Mesothelial cell of epicardium (in vitro differentiated cells): ENCODE data around the gene PEX3. TPM values are rescaled to one million over a fixed set of nuclear protein-coding genes. Genes with fewer than 3 reads are reported as not detected.

Experiments
- DNase-seq, 2 experiments: peaks; one replicate each; pipeline ENCODE4 v3.0.0; 2021; ENCODE audit warnings: low spot score in 2 of 2; ENCODE audit not compliant: unreplicated experiment in 2 of 2
- H3K27ac Mint-ChIP-seq: 2 replicates; pipeline ENCODE4 v1.8.0; 2021; ENCODE audit warnings: mixed read lengths
- H3K27me3 Mint-ChIP-seq: 2 replicates; pipeline ENCODE4 v1.8.0; 2021; ENCODE audit warnings: low read depth, mixed read lengths
- H3K36me3 Mint-ChIP-seq: 2 replicates; pipeline ENCODE4 v1.8.0; 2021; ENCODE audit warnings: mixed read lengths
- H3K4me1 Mint-ChIP-seq: 2 replicates; pipeline ENCODE4 v1.8.0; 2021; ENCODE audit warnings: mixed read lengths
- H3K4me3 Mint-ChIP-seq: 2 replicates; pipeline ENCODE4 v1.8.0; 2021; ENCODE audit warnings: mild to moderate bottlenecking, moderate library complexity, mixed read lengths
- H3K9me3 Mint-ChIP-seq: 2 replicates; pipeline ENCODE4 v1.8.0; 2021; ENCODE audit warnings: mixed read lengths
- total RNA-seq: library from RNA; stranded (reverse); gene quantifications from 3 replicates; pipeline ENCODE4 v1.2.1, GENCODE V29; 2021
- TF ChIP-seq, protein P1 (sequence below): fragments of 200-600 bp; sonication (generic); IDR thresholded peaks from one replicate; pipeline ENCODE4 v1.5.0; 2021; ENCODE audit warnings: antibody characterized with exemption; ENCODE audit not compliant: unreplicated experiment

The PEX3 gene
- total RNA-seq, 1 donor from 2014 or later, result 20.8 TPM

DNA sequence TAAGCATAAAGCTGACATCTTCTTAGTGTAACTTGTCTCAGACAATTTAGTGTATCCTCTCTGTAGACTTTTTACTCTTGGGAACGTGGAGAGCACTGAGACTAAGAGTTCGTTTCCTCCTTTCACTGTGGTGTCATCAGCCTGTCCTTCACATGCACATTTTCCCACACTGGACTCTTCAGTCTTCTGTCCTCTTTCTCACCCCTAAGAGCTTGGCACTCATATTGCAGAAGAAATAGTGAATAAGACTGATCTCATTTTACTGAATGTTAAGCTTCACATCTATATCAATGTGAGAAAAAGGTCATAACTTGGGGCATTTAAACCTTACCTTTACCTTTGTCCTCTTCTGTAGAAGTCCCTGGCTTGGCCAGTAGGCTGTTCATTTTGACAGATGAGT is 35.4 kb downstream of the PEX3 start:
- H3K27ac Mint-ChIP-seq, result no peak overlapping the region
- H3K4me3 Mint-ChIP-seq, result no peak overlapping the region
- TF ChIP-seq, protein P1, sequence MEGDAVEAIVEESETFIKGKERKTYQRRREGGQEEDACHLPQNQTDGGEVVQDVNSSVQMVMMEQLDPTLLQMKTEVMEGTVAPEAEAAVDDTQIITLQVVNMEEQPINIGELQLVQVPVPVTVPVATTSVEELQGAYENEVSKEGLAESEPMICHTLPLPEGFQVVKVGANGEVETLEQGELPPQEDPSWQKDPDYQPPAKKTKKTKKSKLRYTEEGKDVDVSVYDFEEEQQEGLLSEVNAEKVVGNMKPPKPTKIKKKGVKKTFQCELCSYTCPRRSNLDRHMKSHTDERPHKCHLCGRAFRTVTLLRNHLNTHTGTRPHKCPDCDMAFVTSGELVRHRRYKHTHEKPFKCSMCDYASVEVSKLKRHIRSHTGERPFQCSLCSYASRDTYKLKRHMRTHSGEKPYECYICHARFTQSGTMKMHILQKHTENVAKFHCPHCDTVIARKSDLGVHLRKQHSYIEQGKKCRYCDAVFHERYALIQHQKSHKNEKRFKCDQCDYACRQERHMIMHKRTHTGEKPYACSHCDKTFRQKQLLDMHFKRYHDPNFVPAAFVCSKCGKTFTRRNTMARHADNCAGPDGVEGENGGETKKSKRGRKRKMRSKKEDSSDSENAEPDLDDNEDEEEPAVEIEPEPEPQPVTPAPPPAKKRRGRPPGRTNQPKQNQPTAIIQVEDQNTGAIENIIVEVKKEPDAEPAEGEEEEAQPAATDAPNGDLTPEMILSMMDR, result no peak
- DNase-seq, result no peak
- peaks cover 6% of the 10 kb centered on the region for H3K36me3 Mint-ChIP-seq
- no peaks in the 10 kb centered on the region for H3K4me1 Mint-ChIP-seq
- H3K27me3 Mint-ChIP-seq, result no peaks in the 10 kb centered on the region
- H3K9me3 Mint-ChIP-seq, result no peaks in the 10 kb centered on the region

DNA sequence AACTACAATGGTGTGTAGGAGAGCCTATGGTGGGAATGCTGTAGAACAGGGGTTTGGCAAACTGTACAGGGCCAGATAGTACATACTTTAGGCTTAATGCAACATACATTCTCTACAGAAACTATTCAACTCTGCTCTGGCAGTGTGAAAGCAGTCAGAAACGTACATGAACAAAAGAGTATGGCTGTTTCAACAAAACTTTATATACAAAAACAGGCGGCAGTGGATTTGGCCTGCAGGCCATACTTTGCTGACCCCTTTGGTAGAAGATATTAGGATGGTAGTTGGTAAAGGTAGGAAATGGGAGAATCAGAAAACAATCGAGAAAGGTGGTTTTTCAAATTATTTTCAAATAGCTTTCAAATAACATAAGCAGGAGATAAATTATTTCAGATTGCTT is 36.1 kb downstream of the PEX3 start:
- TF ChIP-seq, protein P1, result no peak
- H3K4me3 Mint-ChIP-seq, result no peak overlapping the region
- no peak overlapping the region for H3K27ac Mint-ChIP-seq
- no peaks in the 10 kb centered on the region for H3K27me3 Mint-ChIP-seq
- no peak for DNase-seq
- H3K4me1 Mint-ChIP-seq, result no peaks in the 10 kb centered on the region
- H3K9me3 Mint-ChIP-seq, result no peaks in the 10 kb centered on the region
- H3K36me3 Mint-ChIP-seq, result peaks cover 7% of the 10 kb centered on the region

DNA sequence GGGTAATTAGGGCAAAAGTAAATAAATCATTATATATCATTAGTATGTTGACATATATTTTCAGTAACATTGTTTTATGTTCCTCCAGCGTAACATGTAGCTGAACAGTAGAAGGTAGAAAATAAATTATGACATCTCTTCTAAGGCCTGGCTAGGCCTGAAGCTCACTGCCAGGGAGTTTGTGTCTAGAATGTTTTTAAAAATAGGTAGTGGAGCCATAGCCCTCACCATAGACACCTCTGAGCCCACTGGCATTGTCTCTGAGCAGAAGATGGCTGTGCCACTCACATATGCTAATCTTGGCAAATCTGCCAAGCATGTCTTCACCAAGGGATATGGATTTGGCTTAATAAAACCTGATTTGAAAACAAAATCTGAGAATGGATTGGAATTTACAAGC is 39.6 kb downstream of the PEX3 start:
- no peaks in the 10 kb centered on the region for H3K4me1 Mint-ChIP-seq
- TF ChIP-seq, protein P1, result no peak
- no peak overlapping the region for H3K27ac Mint-ChIP-seq
- peaks cover 3% of the 10 kb centered on the region for H3K36me3 Mint-ChIP-seq
- no peak for DNase-seq
- H3K9me3 Mint-ChIP-seq, result no peaks in the 10 kb centered on the region
- no peak overlapping the region for H3K4me3 Mint-ChIP-seq
- no peaks in the 10 kb centered on the region for H3K27me3 Mint-ChIP-seq

DNA sequence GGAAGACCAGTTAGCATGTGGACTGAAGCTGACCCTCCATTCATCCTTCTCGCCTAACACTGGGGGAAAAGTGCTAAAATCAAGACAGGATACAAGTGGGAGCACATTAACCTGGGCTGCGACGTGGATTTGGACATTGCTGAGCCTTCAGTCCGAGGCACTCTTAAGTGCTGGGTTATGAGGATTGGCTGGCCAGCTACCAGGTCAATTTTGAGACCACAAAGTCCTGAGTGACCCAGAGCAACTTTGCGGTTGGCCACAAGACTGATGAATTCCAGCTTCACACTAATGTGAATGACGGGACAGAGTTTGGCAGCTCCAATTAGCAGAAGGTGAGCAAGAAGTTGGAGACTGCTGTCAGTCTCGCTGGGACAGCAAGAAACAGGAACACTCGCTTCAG is 40.2 kb downstream of the PEX3 start:
- Mint-ChIP-seq H3K4me1 (no peaks in the 10 kb centered on the region), H3K36me3 (peaks cover 2% of the 10 kb centered on the region), H3K9me3 (no peaks in the 10 kb centered on the region), H3K27ac (no peak overlapping the region), H3K4me3 (no peak overlapping the region), H3K27me3 (no peaks in the 10 kb centered on the region)
- no peak for DNase-seq
- TF ChIP-seq, protein P1, result no peak

DNA sequence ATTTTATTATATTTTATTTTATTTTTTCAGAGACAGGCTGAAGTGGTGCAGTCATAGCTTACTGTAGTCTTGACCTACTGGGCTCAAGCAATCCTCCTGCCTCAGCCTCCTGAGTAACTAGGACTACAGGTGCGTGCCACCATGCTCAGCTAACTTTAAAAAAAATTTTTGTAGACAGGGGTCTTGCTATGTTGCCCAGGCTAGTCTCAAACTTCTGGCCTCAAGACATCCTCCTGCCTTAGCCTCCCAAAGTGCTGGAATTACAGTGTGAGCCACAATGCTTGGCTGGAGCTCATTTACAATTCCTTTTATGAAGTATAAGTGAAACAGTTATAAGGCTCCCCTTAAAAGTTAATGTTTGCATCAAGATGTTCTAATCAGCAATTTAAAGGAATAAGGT is 46.4 kb downstream of the PEX3 start:
- Mint-ChIP-seq H3K27ac (no peak overlapping the region), H3K4me1 (no peaks in the 10 kb centered on the region), H3K9me3 (peaks cover 6% of the 10 kb centered on the region), H3K4me3 (no peak overlapping the region), H3K36me3 (peaks cover 40% of the 10 kb centered on the region), H3K27me3 (no peaks in the 10 kb centered on the region)
- TF ChIP-seq, protein P1, result no peak
- DNase-seq, result no peak

DNA sequence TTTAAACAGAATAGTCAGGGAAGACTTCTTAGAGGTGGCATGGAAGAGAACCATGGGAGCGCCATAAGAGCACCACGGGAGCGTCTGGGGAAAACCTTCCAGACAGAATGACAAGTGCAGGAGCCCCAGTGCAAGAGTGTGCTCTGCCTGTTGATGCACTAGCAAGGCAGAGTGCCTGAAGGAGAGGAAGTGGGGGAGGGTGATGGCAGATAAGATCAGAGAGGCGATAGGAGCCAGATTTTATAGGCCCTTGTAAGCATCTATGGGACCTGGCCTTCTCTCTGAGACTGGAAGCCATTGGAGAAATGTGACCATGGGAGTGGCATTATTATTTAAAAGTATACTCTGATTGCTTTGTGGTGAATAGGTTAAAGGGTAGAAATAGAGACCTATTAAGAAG is 47.8 kb downstream of the PEX3 start:
- H3K4me1 Mint-ChIP-seq, result no peaks in the 10 kb centered on the region
- H3K27me3 Mint-ChIP-seq, result no peaks in the 10 kb centered on the region
- H3K9me3 Mint-ChIP-seq, result peaks cover 6% of the 10 kb centered on the region
- TF ChIP-seq, protein P1, result no peak
- DNase-seq, result no peak
- no peak overlapping the region for H3K4me3 Mint-ChIP-seq
- H3K27ac Mint-ChIP-seq, result no peak overlapping the region
- peaks cover 43% of the 10 kb centered on the region for H3K36me3 Mint-ChIP-seq
